Measurements from ENCODE around the gene SLC25A6.
A peak's percentile ranks its signal among the peaks of the same experiment; 100 is the strongest.
"Not testable (repeated sequence)": the region's sequence is repeated elsewhere in the genome, so short reads cannot be mapped to it uniquely, and the experiment has no call there.

Gene SLC25A6

GRCh38 chrX:1419545-1420355 lies 27.8 kb upstream of the SLC25A6 start:
- peak; percentile 15 for ATAC-seq
- no peak overlapping the region for H3K4me3 Mint-ChIP-seq
- no peaks in the 10 kb centered on the region for H3K4me1 Mint-ChIP-seq
- peaks cover 16 to 17% of the 10 kb centered on the region in 2 donors for H3K9me3 Mint-ChIP-seq
- H3K27me3 Mint-ChIP-seq = no peaks in the 10 kb centered on the region
- peak overlapping the region in 1 of 2 donors; percentile 22 for H3K27ac Mint-ChIP-seq
- no peak for DNase-seq

- no peak overlapping the region for H3K4me3 Mint-ChIP-seq
- no peaks in the 10 kb centered on the region for H3K4me1 Mint-ChIP-seq
- H3K9me3 Mint-ChIP-seq = peaks cover 9 to 10% of the 10 kb centered on the region in 2 donors
- DNase-seq (no peak), ATAC-seq (peak; percentile 39)
- no peaks in the 10 kb centered on the region for H3K27me3 Mint-ChIP-seq
- H3K27ac Mint-ChIP-seq = no peak overlapping the region
Observed at GRCh38 chrX:1418901-1419544, 27.1 kb upstream of the SLC25A6 start.

GRCh38 chrX:1417921-1418771 lies 26.2 kb upstream of the SLC25A6 start:
- Mint-ChIP-seq H3K4me1 (no peaks in the 10 kb centered on the region), H3K9me3 (peaks cover under 1% of the 10 kb centered on the region in 2 donors), H3K27ac (no peak overlapping the region), H3K4me3 (no peak overlapping the region), H3K27me3 (no peaks in the 10 kb centered on the region)
- no peak for DNase-seq
- ATAC-seq = no peak

GRCh38 chrX:1416965-1417760 lies 25.2 kb upstream of the SLC25A6 start:
- no peak for ATAC-seq
- H3K27ac Mint-ChIP-seq = no peak overlapping the region
- no peak overlapping the region for H3K4me3 Mint-ChIP-seq
- DNase-seq = no peak
- no peaks in the 10 kb centered on the region for H3K27me3 Mint-ChIP-seq
- no peaks in the 10 kb centered on the region for H3K9me3 Mint-ChIP-seq
- H3K4me1 Mint-ChIP-seq = no peaks in the 10 kb centered on the region

GRCh38 chrX:1416327-1416784 lies 24.4 kb upstream of the SLC25A6 start:
- no peaks in the 10 kb centered on the region for H3K9me3 Mint-ChIP-seq
- H3K4me3 Mint-ChIP-seq = no peak overlapping the region
- DNase-seq (no peak), ATAC-seq (no peak)
- no peaks in the 10 kb centered on the region for H3K4me1 Mint-ChIP-seq
- H3K27me3 Mint-ChIP-seq = no peaks in the 10 kb centered on the region
- no peak overlapping the region for H3K27ac Mint-ChIP-seq

- Mint-ChIP-seq H3K9me3 (no peaks in the 10 kb centered on the region), H3K27ac (no peak overlapping the region), H3K27me3 (no peaks in the 10 kb centered on the region), H3K4me3 (no peak overlapping the region), H3K4me1 (no peaks in the 10 kb centered on the region)
- ATAC-seq = no peak
- DNase-seq = no peak
Observed at GRCh38 chrX:1412551-1413161, 20.7 kb upstream of the SLC25A6 start.

GRCh38 chrX:1411326-1411725 lies 19.4 kb upstream of the SLC25A6 start:
- Mint-ChIP-seq H3K9me3 (no peaks in the 10 kb centered on the region), H3K27me3 (no peaks in the 10 kb centered on the region), H3K4me1 (no peaks in the 10 kb centered on the region), H3K27ac (no peak overlapping the region), H3K4me3 (no peak overlapping the region)
- ATAC-seq (no peak), DNase-seq (no peak)

GRCh38 chrX:1407035-1407434 lies 15.1 kb upstream of the SLC25A6 start:
- Mint-ChIP-seq H3K27ac (no peak overlapping the region), H3K27me3 (no peaks in the 10 kb centered on the region), H3K4me1 (no peaks in the 10 kb centered on the region), H3K4me3 (no peak overlapping the region), H3K9me3 (no peaks in the 10 kb centered on the region)
- ATAC-seq (no peak), DNase-seq (no peak)

- not testable (repeated sequence) for DNase-seq, H3K4me1 Mint-ChIP-seq, H3K9me3 Mint-ChIP-seq, H3K27ac Mint-ChIP-seq, H3K27me3 Mint-ChIP-seq, H3K4me3 Mint-ChIP-seq, ATAC-seq
Observed at GRCh38 chrX:1405769-1406168, 13.9 kb upstream of the SLC25A6 start.

GRCh38 chrX:1403867-1404266 lies 12.0 kb upstream of the SLC25A6 start:
- H3K4me3 Mint-ChIP-seq, H3K27ac Mint-ChIP-seq, H3K9me3 Mint-ChIP-seq, H3K27me3 Mint-ChIP-seq, ATAC-seq, DNase-seq, H3K4me1 Mint-ChIP-seq: not testable (repeated sequence)

- ATAC-seq (no peak), DNase-seq (no peak)
- Mint-ChIP-seq H3K4me3 (no peak overlapping the region), H3K9me3 (no peaks in the 10 kb centered on the region), H3K27me3 (no peaks in the 10 kb centered on the region), H3K27ac (no peak overlapping the region), H3K4me1 (no peaks in the 10 kb centered on the region)
Observed at GRCh38 chrX:1403228-1403627, 11.3 kb upstream of the SLC25A6 start.

GRCh38 chrX:1401611-1402430 lies 9.9 kb upstream of the SLC25A6 start:
- Mint-ChIP-seq H3K27ac (peak overlapping the region in 1 of 2 donors; percentile 6), H3K9me3 (no peaks in the 10 kb centered on the region), H3K27me3 (no peaks in the 10 kb centered on the region), H3K4me1 (no peaks in the 10 kb centered on the region), H3K4me3 (no peak overlapping the region)
- ATAC-seq (peak; percentile 38), DNase-seq (no peak)

GRCh38 chrX:1400742-1401471 lies 9.0 kb upstream of the SLC25A6 start:
- ATAC-seq (no peak), DNase-seq (no peak)
- Mint-ChIP-seq H3K27ac (no peak overlapping the region), H3K9me3 (no peaks in the 10 kb centered on the region), H3K4me3 (no peak overlapping the region), H3K4me1 (peaks cover 5% of the 10 kb centered on the region), H3K27me3 (no peaks in the 10 kb centered on the region)
